HG03565 (cell line): ENCODE measurements around the gene SYNJ2BP.

Source experiments
- ATAC-seq: cut with Tn5 transposase; IDR thresholded peaks from one replicate; pipeline ENCODE4 v1.9.1; 2021; ENCODE audit warnings: mild to moderate bottlenecking, moderate library complexity; ENCODE audit not compliant: unreplicated experiment

Gene SYNJ2BP

DNA sequence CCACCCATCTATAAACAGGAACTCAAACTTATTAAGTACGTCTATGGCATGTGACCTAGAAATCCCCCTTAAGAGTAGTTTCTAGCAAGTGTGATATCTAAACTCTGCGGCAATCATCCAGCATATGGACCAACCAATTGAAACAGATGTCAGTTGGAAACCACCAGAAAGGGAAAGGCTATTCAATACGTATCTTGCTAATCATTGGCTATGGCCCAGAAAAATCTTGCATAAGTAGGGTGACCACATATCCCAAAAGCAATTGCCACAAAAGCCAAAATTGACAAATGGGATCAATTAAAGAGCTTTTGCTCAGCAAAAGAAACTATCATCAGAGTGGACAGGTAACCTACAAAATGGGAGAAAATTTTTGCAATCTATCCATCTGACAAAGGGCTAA is 24.2 kb downstream of the SYNJ2BP start:
- ATAC-seq = no peak

DNA sequence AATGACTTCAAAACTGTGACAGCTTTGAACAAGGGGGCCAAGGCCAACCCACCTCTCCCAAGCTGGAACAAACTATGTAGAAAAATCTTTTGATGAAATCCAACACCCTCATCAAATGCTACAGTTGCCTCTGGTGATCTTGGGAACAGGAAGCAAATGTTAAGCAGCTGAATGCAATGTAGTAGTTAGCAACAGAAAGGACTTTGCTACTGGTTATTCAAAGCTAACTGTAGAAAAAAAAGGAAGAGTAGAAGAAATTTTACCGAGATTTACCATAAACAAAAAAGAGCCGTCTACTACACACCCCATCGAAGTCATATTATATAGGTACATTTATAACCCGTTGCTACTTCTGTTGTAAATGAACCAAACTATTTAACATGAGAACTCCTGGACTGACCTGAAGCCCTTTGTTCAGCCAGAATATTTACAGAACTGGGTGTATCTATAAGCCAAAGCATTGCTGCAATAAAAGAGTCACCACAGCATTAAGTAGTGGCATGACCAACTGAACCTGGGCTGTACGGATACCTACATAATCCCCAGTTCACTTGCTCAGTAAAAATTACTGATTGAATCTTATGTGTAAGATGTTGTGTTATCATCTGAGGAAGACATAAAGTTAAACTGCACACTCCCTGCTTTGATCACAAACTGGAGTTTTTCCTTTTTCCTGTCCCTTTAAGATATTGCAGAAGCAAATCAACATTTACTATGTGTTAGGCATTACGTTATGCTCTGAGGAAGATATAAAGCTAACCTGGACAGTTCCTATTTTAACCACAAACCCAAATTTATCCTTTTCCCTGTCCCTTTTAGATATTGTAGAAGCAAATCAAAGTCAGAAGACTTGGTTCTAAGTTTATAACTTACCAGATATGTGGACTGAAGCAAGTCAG is 25.1 kb downstream of the SYNJ2BP start:
- no peak for ATAC-seq

DNA sequence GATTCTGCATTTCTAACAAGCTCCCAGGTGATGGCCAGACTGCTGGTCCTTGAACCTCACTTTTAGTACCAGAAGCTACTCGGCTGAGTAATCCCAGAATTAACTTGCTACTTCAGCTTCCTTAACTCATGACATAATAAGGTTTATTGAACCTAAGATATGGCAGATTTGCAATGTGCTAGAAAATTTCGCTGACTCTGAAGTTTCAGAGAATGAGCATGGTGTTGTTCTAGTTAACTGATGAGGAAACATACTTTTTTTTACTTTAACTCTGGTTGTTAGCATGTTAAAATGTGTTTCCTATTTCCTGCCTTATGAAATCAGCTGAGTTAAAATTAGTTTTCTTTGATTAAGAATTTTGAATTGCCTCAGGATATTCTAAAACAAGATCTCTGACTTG is 34.4 kb downstream of the SYNJ2BP start:
- no peak for ATAC-seq

DNA sequence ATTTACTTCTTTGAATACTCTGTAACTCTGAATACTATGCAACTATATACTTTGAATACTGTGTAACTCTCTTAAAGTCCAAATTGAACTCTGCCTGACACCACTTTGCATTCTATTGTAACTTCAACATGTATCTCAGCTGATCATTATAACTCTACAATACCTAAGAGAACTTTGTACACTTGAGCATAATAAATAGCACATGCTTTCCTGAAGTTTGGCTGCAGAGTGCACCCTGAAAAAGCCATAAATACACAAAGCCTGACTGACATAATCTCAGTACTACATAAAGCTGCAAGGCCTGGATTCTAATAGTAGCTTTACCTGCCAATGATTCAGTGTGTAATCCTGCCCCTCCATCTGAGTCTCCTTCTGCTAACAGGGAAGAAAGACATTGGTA is 36.1 kb downstream of the SYNJ2BP start:
- ATAC-seq = no peak

DNA sequence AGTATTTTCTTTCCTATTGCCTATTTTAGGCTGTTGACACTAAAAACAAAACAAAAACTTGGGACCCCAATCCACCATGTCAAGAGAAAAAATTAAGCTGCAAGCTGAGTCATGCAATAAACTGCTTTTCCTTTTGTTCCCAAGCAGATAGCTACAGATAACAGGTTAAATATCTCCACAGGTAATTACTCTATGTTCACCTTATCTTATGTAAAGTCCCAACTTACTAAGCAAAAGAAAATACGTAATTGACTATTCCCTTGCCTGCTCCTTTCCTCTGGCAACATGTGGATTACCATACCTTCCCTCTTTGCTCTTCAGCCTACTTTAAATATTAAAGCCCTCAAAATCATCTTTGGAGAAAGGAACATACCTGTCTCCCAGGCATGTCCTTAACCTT is 38.2 kb downstream of the SYNJ2BP start:
- ATAC-seq = no peak
